CD4-positive, alpha-beta T cell treated with Interleukin-17A for 1 hour (primary cell): Measurements from ENCODE around the gene WRAP73.

Experiments
- DNase-seq: peaks from one replicate; pipeline ENCODE4 v3.0.0-alpha.2; 2020

WRAP73 gene

DNA sequence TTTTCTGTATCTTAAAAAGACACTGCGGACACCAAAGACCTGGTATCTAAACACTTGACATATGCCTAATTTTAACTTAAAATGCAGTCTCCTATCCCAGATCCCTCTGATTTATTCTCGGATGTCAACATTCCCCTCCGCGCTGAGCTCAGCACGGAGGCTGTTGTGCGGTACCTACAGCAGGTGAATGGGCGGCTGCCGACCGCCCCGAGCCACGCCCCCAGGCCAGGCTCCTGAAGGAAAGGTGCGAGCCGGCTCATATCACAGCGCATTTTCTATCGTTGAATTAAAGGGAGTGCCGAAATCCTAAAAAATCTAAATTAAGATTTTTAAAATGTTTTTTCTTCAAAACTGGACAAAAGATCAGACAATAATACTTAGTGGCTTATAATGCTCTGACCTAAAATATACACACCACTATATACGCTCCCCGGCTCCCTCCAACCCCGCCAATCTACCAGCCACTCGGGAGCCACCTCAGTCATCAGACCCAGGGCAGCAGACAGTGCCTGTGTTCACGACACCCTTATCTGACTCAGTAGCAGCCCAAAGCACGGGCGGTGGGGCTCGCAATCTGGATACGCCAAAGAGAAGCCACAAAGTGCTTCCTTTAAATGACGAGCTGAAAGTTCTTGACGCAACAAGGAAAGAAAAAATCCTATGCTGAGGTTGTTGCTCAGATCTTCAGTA, 4.1 kb downstream of the WRAP73 start:
- DNase-seq = no peak

DNA sequence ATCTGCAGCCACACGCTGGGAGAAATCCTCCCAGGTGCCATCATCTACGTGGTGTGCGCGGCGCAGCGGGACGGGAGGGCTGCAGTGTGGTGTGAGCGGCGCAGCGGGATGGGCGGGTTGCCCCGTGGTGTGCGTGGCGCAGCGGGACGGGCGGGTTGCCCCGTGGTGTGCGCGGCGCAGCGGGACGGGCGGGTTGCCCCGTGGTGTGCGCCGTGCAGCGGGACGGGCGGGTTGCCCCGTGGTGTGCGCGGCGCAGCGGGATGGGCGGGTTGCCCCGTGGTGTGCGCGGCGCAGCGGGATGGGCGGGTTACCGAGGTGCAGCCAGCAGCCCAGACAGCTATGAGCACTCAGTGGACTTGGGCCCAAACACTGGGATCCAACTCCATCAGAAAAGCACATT, 4.7 kb downstream of the WRAP73 start:
- DNase-seq = no peak

DNA sequence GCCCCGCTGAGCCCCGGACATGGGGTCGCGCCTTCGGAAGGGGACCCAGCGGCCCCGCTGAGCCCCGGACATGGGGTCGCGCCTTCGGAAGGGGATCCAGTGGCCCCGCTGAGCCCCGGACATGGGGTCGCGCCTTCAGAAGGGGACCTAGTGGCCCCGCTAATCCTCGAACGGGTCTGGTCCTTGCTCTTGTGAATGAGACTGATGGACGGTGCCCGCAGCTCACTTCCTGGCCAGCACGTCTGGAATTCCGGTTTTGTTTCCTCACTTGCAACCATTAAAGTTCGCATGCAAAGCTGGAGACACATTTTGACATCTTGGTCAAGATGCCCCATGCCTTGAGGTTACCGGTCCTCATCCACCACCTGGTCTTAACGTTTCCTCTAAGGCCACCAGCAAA, 5.6 kb downstream of the WRAP73 start:
- no peak for DNase-seq

DNA sequence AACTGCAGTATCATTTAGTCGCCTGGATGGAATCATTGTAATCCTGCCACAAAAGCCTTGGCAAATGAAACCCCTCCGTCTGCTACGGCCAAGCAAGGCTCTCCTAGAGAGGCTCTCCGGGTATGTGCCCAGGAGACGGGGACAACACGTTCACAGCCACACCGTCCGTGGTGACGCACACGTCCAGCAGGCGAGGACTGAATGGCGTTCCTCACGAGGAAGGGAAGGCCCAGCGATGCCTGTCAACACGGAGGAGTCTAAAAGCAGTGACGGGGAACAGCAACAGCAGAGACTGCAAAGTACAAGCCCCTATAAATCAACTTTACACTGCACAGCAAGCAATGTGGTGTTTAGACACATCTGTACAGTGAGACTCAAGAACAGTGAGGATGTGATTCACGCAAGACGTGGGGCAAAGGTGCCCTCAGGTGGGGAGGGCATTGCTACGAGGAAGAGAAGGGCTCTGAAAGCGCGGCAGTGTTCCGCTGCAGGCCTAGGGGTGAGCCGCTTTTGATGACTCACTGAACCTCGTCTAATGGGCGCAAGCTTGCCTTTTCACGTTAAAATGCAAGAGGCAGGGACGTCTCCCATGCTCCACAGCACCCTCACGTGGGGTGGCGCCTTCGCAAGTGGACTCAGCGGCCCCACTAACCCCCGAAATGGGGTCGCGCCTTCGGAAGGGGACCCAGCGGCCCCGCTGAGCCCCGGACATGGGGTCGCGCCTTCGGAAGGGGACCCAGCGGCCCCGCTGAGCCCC, 6.8 kb downstream of the WRAP73 start:
- DNase-seq = no peak

DNA sequence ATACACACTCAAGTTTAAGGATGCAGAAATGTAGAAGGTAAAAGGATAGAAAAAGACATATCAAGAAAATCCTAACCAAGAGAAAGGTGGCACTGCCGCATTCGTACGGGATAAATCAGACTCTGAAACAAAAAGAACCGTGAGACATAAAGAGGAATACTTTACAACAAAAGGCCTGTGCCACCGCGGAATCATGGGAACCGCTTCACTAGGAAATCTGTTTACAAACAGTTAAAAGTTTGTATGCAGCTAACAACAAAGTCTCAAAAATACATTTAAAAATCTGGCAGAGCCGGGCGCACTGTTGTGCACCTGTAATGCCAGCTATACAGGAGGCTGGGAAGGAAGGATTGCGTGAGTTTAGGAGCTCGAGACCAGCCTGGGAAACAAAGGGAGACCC, 8.1 kb downstream of the WRAP73 start:
- DNase-seq = no peak

DNA sequence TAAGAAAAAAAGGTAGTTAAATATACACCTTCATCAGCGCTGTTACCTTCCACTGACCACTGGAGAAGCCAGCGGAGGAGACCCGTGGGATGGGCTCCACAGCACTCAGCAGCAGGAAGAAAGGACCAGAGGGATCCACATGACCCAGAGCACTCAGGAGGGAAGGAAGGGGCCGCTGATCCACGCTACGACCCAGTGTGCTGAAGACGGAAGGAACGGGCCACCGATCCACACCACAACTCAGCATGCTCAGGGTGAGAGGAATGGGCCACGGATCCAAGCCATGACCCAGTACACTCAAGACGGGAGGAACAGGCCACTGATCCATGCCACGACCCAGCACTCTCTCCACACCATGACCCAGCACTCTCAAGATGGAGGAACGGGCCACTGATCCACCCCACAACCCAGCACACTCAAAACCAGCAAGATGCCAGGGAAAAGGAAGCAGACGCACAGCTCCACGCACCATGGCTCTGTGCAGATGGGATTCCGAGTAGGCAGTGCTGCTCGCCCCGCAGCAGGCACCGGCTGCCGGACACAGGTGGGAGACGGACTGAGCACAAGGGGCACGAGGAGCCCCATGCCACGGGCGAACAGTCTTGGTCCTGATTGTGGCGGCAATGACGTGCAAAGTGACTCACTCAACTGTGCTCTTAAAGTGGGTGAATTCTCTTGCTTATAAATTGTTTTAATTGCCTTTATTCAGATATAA, 8.7 kb downstream of the WRAP73 start:
- DNase-seq = no peak

DNA sequence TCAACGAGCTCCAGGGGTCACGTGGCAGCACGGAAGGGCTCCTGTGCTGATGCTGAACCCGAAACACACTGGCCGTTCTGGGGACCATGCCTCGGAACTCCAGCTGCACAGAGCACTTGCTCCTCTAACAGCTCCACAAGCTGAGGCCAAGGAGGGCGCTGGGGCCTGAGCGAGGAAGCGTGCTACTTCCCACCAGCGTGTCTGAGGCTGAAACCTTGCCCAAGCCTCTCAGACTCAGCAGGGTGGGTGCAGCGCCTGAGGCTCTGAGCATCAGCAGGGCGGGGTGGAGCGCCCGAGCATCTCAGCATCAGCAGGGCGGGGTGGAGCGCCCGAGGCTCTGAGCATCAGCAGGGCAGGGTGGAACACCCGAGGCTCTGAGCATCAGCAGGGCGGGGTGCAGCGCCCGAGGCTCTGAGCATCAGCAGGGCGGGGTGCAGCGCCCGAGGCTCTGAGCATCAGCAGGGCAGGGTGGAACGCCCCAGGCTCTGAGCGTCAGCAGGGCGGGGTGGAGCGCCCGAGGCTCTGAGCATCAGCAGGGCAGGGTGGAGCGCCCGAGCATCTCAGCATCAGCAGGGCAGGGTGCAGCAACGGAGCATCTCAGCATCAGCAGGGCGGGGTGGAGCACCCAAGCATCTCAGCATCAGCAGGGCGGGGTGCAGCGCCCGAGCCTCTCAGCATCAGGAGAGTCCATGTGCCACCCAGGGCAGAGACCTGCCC, 9.6 kb downstream of the WRAP73 start:
- DNase-seq = no peak

DNA sequence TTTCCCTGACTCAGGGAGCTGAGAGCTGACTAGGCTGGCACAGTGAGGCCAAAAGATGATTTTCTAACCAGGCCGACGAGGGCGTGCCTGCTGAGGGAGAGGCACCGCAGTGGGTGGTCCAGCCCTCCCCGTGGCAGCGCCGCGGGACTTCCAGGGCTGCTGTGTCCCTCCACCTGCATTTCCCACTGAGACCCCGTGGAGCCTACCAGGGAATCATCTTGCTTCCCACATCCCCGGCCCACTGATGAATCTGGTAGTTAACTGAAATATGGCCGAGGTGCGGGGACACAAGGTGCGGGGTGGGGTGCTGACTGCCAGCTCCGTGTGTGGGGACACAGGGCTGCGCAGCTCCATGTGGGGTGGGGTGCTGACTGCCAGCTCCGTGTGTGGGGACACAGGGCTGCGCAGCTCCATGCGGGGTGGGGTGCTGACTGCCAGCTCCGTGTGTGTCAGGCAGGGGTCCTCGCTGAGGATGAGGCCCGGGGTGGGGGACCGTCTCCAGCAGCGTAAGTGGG, 10.4 kb downstream of the WRAP73 start:
- DNase-seq = no peak

DNA sequence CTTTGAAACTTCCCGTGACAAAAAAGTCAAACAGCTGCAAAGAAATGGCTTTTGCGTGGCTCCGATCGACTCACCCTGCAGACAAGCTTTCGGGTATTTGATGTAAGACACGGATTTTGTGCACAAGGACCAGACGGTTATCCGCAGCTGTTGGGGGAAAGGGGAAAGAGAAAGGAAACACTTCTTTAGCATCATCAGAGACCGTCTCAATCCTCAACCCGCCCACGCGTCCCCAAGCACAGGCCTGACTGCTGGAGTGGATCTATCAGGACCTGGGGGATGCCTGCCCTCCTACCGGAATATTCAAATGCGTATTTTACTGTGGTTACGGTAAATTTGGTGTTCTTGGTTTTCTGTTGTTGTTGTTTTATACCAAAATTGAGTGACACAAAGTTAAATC, 11.2 kb downstream of the WRAP73 start:
- DNase-seq = no peak

DNA sequence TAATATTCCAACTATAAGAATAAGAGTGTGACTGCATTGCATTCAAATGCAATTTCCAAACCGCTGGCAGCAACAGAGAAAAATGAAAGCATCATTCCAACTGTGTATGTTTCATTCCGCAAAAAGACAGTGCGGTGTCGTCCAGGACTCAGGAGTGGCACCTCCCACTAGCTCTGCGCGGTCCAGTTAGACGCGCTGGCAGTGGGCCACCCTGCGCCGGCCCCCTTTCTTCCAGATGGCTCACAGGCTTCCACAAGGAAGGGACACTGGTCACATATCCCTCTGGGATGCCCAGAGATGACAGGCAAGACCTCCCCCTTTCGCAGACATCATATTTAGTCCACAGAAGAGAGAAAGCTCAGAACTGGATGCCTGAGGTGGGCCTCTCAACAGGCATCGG, 11.9 kb downstream of the WRAP73 start:
- no peak for DNase-seq

DNA sequence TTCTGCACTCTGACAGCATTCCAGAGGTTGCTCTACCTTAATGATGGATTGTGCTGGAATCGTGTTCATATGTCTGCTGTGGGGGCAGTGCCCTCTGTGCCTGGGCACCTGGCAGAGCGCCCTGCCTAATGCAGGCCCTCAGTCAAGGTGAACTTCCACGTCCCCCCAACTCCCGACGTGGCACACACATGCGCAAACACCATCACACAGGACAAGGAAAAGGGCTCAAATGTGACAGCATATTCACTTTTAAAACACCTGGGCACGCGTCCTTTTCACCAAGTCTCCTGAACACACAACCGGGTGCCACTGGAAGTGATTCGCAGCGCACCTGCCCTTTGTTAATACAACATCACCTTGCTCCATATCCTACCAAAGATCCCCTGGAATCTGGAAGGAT, 13.4 kb downstream of the WRAP73 start:
- DNase-seq = no peak

DNA sequence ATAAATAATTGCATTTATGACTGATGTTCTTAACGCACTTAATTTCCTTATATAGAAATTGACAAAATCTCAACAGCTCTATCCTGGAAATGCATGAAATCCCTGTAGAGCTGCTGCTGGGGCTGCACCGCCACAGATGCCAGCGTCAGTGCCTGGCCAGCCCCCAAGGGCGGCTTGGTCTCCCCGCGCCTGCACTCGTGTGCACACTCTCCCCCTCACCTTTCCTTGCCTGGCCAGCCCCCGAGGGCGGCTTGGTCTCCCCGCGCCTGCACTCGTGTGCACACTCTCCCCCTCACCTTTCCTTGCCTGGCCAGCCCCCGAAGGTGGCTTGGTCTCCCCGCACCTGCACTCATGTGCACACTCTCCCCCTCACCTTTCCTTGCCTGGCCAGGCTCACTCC, 13.8 kb downstream of the WRAP73 start:
- DNase-seq = no peak

DNA sequence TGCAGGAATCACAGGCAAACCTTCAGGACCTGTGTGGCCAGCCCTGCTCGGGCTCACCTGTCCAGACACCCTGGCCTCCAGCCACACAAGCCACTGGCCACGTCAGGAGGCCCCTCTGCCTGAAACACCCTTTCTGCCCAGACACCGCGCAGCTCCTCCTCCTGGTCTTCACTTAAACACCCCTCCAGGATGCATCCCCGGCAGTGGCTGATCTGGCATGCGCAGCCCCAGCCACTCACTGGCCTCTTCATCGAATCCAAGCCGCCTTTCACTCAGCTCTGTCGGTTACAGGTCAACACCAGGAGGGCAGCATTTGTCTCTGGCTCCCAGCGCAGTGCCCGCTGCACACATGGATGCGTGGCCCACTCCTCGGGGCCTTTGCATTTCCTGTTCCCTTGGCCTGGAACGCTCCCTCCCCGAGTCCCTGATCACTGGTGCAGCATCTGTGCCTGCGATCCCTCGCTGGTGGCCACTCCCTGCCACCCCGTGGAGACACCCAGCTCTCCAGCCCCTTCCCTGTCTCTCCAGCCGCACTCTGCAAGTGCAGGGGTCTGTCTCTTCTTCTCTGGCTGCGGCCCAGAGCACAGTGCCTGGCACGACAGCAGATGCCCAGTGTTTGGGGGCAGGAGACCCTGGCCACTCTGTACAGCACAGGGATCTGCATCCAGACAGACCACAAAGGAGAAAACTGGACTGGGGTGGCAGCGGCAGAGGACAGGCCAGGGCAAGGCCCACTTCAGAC, 15.7 kb downstream of the WRAP73 start:
- no peak for DNase-seq

DNA sequence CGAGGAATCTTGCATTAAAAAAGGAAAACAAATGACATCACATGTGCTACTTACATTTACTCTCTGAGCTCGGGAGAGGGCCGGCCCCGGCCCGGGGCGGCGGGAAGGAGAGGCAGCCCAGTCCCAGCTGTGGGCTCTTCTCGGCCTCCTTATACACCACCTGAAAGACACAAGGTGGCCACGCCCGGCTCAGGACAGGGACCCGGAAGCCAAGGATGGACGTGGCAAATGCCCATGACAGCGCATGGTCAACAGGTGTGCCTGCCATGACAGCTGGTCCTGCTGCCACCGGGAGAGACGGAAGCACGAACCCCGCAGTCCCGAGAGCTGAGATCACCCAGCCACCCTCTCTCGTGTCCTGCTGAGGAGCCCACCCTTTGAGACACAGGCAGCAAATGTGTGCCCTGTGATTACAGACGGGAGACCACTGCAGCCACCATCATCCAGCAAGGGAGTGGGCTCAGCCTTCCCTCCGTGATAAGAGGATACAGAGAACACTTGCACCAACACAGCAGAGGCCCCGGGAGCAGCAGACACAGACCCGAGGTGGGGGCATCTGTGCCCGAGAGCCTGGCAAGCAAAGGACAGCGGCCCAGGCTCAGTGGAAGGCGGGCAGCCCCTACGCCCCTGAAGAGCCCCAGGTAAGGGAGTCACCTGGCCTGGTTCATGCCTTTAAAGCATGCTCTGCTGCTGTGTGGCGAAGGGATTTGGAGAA, 16.4 kb downstream of the WRAP73 start:
- DNase-seq = no peak

DNA sequence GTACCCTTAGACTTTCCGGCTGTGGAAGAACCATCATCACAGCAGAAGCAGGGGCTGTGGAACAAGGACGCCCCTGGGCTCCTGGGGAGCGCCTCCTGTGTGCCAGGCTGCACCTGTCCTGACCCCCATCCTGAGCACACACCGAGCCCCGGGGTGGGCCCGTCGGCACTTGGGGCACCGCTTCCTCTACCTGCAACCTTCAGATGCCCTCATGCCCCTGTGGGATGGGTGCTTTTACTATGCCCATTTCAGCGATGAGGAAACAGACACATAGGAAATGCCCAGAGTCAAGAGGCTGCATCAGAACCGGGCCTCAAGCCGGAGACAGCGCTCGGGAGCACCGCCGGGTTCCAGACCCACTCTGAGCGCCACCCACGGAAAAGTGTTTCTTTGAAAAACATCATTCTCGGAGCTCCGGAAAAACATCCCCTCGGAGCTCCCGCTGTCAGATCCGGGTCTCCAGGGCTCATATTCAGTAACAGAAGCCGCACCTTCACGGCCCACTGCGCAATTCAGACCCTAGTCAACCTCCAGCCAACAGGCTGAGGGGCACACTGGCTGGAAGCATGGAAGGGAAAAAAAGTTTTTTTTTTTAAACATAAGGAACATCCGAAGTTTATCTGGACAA, 17.1 kb downstream of the WRAP73 start:
- no peak for DNase-seq

DNA sequence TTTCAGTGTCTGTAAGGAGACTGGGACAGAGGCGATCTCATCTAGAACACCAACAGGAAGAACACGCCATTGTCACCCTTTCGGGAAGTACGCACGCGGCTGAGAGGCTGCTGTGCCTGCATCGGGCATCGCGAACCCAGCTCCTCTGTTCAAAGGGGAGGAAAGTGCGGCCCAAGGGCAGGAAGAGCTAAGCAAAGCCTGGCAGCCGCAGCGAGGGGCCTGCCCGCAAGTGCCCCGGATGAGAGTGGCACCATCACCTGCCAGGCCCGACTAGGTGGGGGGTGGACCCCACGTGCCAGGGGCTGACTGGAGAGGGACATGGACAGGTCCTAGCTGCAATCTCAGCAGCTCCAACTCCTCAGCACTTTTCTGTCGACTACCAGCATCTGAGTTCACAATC, 17.6 kb downstream of the WRAP73 start:
- no peak for DNase-seq

DNA sequence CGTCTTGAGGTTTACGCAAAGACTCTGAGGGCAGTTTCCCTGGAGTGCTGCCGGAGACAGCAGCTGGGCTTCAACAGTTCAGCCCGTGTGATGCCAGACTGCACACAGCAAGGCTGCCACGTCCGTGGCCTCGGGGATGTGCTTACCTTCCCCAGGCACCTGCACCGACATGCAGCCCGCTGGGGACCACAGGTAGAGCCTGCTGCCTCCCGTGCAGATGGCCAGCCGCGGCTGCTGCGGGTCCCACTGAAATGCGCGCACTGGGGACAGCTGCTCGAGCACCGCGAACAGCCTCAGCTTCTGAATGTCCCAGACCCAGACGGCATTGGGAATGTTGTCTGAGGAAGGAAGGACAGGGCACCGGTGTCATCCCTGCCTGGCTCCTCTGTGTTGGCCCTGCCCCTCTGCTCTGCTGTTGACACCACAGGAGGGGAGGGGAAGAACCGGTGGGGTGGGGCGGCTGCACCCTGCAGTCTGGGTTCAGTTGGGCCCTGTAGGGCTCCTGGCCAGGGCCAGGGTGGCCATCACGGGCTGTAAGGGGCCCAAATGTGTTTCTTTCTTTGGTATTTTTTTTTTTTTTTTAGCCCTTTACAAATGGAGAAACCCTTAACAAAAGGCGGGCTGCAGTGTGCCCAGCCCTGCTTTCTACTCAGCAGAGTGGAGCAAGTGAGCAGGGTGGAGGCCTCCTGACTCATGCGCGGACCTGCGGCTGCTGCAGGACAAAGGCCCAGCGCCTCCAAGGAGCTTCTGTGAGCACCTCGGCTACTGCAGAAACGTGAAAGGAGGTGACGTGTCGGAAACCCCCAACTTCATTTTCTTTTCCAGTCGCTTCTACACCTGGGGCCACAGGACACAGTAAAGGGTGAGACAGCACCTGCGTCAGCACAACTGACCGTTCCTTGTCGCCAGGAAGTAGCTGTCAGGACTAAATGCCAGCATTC, 18.3 kb downstream of the WRAP73 start:
- DNase-seq = no peak

DNA sequence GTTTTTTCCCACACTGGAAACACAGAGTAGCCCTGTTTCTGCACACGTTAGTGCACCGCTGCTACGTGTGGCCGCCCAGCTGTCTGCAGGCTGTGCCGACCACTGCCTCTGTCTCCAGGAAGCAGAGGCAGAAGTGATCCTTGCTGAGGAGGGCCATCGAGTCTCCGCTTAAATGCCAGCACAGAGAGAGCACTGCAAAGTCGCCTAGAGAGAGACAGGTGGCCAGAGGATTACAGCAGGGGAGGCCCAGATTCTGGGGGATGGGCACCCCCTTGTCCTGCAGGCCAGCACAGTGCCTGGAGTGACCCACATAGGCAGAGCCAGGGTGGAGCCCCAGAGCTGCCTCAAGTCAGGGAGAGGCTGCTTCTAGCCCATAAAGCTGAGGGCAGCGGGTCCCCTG, 19.0 kb downstream of the WRAP73 start:
- no peak for DNase-seq

DNA sequence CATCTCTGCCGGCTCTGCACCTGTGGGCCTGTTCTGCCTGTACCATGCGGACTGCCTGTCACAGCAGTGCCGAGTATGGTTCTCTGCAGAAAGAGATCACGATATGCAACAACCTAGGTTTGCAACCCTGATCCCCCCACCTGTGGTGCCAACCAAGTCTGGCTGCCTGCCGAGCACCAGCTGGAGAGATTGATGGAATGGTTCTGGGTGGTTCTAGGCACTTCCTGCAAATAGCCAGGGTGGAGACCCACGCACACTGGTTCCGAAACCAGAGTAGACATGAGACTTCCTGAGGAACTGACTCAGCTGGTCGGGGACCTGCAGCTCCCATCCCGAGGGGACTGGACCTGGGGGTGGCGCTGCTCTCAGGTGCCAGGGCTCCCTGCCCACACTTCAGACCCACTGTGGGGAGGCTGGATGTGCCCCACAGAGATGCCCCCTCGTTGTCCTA, 19.7 kb downstream of the WRAP73 start:
- DNase-seq = no peak

DNA sequence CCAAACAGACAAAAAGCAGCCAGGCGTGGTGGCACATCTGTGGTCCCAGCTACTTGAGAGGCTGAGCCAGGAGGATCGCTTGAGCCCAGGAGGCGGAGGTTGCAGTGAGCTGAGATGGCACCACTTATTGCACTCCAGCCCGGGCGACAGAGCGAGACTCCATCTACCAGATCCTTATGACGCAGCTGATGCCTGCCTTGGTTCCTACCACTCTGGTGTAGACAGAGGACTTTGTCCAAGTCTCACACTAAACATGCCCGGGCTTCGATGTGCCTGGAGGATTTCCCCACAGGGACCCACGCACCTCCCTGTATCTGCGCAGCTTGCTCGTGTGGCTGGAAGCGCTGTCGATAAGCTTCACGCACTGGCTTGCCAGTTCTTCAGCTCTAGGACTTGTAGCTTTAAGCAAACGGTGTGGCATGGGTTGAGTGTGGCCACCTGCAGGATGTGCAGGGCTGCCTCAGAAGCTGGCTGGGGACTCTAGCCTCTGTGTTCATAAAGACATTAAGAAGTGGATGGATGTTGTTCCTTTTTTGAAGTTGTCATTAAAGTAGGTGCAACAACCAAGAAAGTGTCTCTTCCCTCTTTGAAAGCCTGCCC, 20.2 kb downstream of the WRAP73 start:
- no peak for DNase-seq
